ENCODE results near the gene TNFRSF1B.

TNFRSF1B gene

DNA sequence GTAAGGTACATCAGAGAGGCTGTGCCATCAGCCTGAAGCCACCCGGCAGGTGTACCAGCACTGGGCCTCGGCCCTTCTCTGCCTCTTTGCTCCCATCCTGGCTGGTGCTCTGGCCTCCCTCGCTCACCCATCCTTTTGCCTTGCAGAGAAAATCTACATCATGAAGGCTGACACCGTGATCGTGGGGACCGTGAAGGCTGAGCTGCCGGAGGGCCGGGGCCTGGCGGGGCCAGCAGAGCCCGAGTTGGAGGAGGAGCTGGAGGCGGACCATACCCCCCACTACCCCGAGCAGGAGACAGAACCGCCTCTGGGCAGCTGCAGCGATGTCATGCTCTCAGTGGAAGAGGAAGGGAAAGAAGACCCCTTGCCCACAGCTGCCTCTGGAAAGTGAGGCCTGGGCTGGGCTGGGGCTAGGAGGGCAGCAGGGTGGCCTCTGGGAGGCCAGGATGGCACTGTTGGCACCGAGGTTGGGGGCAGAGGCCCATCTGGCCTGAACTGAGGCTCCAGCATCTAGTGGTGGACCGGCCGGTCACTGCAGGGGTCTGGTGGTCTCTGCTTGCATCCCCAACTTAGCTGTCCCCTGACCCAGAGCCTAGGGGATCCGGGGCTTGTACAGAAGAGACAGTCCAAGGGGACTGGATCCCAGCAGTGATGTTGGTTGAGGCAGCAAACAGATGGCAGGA is 24.5 kb upstream of the TNFRSF1B start:
- no peak overlapping the region for H3K4me3 ChIP-seq (ENCODE audit: insufficient read depth, low read depth, low read length, poor library complexity, severe bottlenecking)
- no peak overlapping the region for H3K27ac ChIP-seq (ENCODE audit: insufficient read depth, low read length, poor library complexity, severe bottlenecking)
- peaks cover 33% of the 10 kb centered on the region for H3K4me1 ChIP-seq (ENCODE audit: control insufficient read depth, insufficient read depth, low read length, poor library complexity, severe bottlenecking)
- DNase-seq = no peak
- H3K27me3 ChIP-seq (replicated peaks; ENCODE audit: control insufficient read depth, insufficient read depth, low read length, poor library complexity, severe bottlenecking) = no peaks in the 10 kb centered on the region
- H3K9me3 ChIP-seq (ENCODE audit: control insufficient read depth, low read length) = no peaks in the 10 kb centered on the region
- no peaks in the 10 kb centered on the region for H3K36me3 ChIP-seq (ENCODE audit: control insufficient read depth, insufficient read depth, low read length)

DNA sequence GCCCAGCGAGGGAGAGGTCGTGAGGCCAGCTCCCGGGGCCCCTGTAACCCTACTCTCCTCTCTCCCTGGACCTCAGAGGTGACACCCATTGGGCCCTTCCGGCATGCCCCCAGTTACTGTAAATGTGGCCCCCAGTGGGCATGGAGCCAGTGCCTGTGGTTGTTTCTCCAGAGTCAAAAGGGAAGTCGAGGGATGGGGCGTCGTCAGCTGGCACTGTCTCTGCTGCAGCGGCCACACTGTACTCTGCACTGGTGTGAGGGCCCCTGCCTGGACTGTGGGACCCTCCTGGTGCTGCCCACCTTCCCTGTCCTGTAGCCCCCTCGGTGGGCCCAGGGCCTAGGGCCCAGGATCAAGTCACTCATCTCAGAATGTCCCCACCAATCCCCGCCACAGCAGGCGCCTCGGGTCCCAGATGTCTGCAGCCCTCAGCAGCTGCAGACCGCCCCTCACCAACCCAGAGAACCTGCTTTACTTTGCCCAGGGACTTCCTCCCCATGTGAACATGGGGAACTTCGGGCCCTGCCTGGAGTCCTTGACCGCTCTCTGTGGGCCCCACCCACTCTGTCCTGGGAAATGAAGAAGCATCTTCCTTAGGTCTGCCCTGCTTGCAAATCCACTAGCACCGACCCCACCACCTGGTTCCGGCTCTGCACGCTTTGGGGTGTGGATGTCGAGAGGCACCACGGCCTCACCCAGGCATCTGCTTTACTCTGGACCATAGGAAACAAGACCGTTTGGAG is 23.7 kb upstream of the TNFRSF1B start:
- H3K27me3 ChIP-seq (replicated peaks; ENCODE audit: control insufficient read depth, insufficient read depth, low read length, poor library complexity, severe bottlenecking) = no peaks in the 10 kb centered on the region
- DNase-seq = no peak
- H3K4me1 ChIP-seq (ENCODE audit: control insufficient read depth, insufficient read depth, low read length, poor library complexity, severe bottlenecking) = peaks cover 40% of the 10 kb centered on the region
- H3K36me3 ChIP-seq (ENCODE audit: control insufficient read depth, insufficient read depth, low read length) = no peaks in the 10 kb centered on the region
- H3K4me3 ChIP-seq (ENCODE audit: insufficient read depth, low read depth, low read length, poor library complexity, severe bottlenecking) = peak overlapping the region; percentile 7
- no peak overlapping the region for H3K27ac ChIP-seq (ENCODE audit: insufficient read depth, low read length, poor library complexity, severe bottlenecking)
- H3K9me3 ChIP-seq (ENCODE audit: control insufficient read depth, low read length) = no peaks in the 10 kb centered on the region

DNA sequence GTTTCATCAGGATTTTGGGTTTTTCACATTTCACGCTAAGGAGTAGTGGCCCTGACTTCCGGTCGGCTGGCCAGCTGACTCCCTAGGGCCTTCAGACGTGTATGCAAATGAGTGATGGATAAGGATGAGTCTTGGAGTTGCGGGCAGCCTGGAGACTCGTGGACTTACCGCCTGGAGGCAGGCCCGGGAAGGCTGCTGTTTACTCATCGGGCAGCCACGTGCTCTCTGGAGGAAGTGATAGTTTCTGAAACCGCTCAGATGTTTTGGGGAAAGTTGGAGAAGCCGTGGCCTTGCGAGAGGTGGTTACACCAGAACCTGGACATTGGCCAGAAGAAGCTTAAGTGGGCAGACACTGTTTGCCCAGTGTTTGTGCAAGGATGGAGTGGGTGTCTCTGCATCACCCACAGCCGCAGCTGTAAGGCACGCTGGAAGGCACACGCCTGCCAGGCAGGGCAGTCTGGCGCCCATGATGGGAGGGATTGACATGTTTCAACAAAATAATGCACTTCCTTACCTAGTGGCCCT is 23.1 kb upstream of the TNFRSF1B start:
- H3K9me3 ChIP-seq (ENCODE audit: control insufficient read depth, low read length) = no peaks in the 10 kb centered on the region
- H3K27ac ChIP-seq (ENCODE audit: insufficient read depth, low read length, poor library complexity, severe bottlenecking) = no peak overlapping the region
- peak in 1 of 3 donors; percentile 19 for DNase-seq
- peak overlapping the region; percentile 7 for H3K4me3 ChIP-seq (ENCODE audit: insufficient read depth, low read depth, low read length, poor library complexity, severe bottlenecking)
- peaks cover 47% of the 10 kb centered on the region for H3K4me1 ChIP-seq (ENCODE audit: control insufficient read depth, insufficient read depth, low read length, poor library complexity, severe bottlenecking)
- no peaks in the 10 kb centered on the region for H3K27me3 ChIP-seq (replicated peaks; ENCODE audit: control insufficient read depth, insufficient read depth, low read length, poor library complexity, severe bottlenecking)
- no peaks in the 10 kb centered on the region for H3K36me3 ChIP-seq (ENCODE audit: control insufficient read depth, insufficient read depth, low read length)

DNA sequence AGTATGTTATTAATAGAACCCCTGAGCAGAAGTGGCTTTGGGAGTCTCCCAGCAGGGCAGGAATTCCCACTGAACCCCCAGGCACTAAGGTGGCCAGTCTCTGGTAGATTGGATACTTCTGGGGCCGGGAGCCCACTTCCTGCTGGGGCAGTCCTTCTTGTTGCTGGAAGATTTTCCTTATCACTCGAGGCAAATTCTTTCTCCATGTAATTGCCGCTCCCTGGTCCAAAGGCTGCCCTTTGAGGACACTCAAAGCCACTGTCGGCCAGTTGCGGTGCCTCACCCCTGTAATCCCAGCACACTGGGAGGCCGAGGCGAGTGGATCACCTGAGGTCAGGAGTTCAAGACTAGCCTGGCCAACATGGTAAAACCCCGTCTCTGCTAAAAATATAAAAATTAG is 22.6 kb upstream of the TNFRSF1B start:
- DNase-seq = no peak
- Histone ChIP-seq H3K27ac (ENCODE audit: insufficient read depth, low read length, poor library complexity, severe bottlenecking) (no peak overlapping the region), H3K4me1 (ENCODE audit: control insufficient read depth, insufficient read depth, low read length, poor library complexity, severe bottlenecking) (peaks cover 52% of the 10 kb centered on the region), H3K27me3 (replicated peaks; ENCODE audit: control insufficient read depth, insufficient read depth, low read length, poor library complexity, severe bottlenecking) (no peaks in the 10 kb centered on the region), H3K9me3 (ENCODE audit: control insufficient read depth, low read length) (no peaks in the 10 kb centered on the region), H3K4me3 (ENCODE audit: insufficient read depth, low read depth, low read length, poor library complexity, severe bottlenecking) (no peak overlapping the region), H3K36me3 (ENCODE audit: control insufficient read depth, insufficient read depth, low read length) (no peaks in the 10 kb centered on the region)

DNA sequence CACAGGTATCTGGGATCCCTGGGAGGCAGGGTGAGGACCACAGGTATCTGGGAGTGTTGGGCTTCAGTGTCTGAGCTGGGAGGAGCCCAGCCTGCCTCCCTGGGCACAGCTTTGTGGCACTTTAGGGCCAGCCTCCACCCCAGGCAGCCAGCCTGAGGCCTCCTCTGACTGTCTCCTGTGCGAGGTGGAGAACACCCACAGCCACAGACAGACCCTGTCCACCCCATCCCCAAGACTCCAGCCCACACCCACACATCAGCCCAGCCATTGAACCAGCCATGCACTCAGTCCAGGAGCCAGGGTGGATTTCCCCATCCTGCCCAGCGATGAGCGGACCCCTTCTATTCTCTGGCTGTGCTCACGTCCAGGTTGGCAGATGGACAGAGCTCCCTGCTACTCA is 21.8 kb upstream of the TNFRSF1B start:
- DNase-seq = no peak
- peaks cover 59% of the 10 kb centered on the region for H3K4me1 ChIP-seq (ENCODE audit: control insufficient read depth, insufficient read depth, low read length, poor library complexity, severe bottlenecking)
- no peak overlapping the region for H3K4me3 ChIP-seq (ENCODE audit: insufficient read depth, low read depth, low read length, poor library complexity, severe bottlenecking)
- H3K27me3 ChIP-seq (replicated peaks; ENCODE audit: control insufficient read depth, insufficient read depth, low read length, poor library complexity, severe bottlenecking) = no peaks in the 10 kb centered on the region
- H3K36me3 ChIP-seq (ENCODE audit: control insufficient read depth, insufficient read depth, low read length) = no peaks in the 10 kb centered on the region
- H3K9me3 ChIP-seq (ENCODE audit: control insufficient read depth, low read length) = no peaks in the 10 kb centered on the region
- no peak overlapping the region for H3K27ac ChIP-seq (ENCODE audit: insufficient read depth, low read length, poor library complexity, severe bottlenecking)

DNA sequence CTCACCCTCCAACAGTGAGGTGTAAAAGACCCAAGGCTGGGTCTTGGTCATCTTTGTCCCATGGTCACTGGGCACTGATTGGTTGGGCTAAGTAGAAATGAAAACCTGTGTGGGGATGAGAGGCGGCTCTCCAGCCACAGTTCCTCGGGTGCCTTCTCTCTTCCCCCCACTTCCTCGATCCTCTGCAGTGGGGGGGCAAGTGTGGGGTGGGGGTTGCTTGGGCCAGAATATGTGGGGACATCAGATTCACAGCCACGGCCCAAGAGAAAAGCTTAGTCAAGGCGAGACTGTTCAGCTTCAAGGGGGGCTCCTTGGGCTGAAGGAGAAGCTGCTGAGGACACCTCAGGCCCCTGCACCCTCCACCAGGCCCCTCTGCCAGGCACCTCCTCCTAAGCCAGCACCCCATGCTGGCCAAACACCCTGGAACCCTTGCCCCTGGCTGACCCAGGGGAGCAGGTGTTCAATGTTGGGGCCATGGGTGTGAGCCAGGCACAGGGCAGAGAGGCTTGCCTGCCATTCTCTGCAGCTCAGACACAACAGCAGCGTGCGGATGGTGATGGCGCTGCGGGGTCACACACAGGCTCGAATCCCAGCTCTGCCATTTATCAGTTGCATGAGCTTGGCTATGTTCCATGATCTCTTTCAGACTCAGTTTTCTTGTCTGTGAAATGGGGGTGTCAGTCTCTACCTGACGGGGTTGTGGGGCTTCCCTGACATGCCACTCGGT is 21.0 kb upstream of the TNFRSF1B start:
- Histone ChIP-seq H3K9me3 (ENCODE audit: control insufficient read depth, low read length) (no peaks in the 10 kb centered on the region), H3K4me1 (ENCODE audit: control insufficient read depth, insufficient read depth, low read length, poor library complexity, severe bottlenecking) (peaks cover 67% of the 10 kb centered on the region), H3K36me3 (ENCODE audit: control insufficient read depth, insufficient read depth, low read length) (no peaks in the 10 kb centered on the region), H3K27ac (ENCODE audit: insufficient read depth, low read length, poor library complexity, severe bottlenecking) (no peak overlapping the region), H3K27me3 (replicated peaks; ENCODE audit: control insufficient read depth, insufficient read depth, low read length, poor library complexity, severe bottlenecking) (no peaks in the 10 kb centered on the region), H3K4me3 (ENCODE audit: insufficient read depth, low read depth, low read length, poor library complexity, severe bottlenecking) (no peak overlapping the region)
- DNase-seq = no peak

DNA sequence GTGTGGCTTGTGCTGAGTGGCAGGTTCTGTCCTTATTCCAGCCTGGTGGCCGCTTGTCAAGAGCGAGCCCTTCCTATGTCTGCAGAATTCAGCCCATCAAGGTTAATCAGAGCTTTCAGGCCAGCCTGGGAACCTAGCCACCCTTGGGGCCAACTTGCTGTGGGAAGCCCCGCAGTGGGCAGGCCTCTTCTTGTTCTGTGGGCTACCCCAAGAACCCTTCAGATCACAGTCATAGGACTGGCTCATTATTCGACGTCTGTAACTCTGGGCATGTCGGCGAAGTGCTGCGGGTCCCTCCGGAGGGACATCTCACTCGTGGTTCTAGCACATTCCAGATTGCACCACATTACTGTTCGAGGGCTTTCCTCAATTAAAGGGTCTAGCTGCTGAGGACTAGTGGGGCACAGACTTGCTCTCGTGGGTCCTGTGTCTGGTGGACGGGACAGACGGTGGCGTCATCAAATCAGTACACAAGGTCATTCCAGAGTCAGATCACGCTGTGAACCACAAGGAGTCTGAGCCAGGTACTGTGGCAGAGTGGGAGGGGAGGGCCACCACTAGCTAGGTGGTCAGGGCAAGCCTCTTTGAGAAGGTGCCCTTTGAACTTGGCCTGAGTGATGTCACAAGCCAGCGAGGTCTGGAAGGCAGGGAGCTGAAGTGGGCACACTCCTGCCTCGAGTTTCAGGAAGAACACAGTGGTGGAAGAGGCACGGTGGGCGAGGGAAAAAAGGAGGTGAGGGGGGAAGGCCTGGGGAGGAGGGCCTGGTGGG is 20.3 kb upstream of the TNFRSF1B start:
- Histone ChIP-seq H3K27me3 (replicated peaks; ENCODE audit: control insufficient read depth, insufficient read depth, low read length, poor library complexity, severe bottlenecking) (no peaks in the 10 kb centered on the region), H3K4me3 (ENCODE audit: insufficient read depth, low read depth, low read length, poor library complexity, severe bottlenecking) (no peak overlapping the region), H3K27ac (ENCODE audit: insufficient read depth, low read length, poor library complexity, severe bottlenecking) (peak overlapping the region; percentile 28), H3K4me1 (ENCODE audit: control insufficient read depth, insufficient read depth, low read length, poor library complexity, severe bottlenecking) (peaks cover 75% of the 10 kb centered on the region), H3K36me3 (ENCODE audit: control insufficient read depth, insufficient read depth, low read length) (no peaks in the 10 kb centered on the region), H3K9me3 (ENCODE audit: control insufficient read depth, low read length) (no peaks in the 10 kb centered on the region)
- DNase-seq = no peak

DNA sequence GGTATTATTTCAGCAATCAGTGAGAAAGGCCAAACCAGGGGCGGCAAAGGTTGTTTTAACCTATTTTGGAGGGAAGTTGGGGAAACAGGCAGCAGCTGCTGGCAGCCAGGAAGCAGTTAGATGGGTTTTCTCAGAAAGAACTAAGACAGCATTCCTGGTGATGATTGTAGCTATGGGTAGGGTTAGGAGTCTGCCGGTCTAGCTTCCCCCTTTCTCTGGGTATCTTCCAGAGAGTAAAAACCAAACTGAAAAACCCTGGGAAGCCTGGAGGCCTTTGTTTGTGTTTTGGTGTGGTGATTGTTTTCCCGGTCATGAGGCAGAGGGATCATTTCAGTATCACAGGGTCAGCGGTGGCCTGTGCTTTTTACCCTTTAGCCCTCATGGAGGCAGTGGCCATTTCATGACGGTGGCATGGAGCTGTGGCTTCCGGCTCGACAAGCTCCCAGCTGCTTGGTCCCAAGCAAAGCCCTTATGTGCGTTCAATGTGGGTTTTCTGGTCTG is 19.5 kb upstream of the TNFRSF1B start:
- no peak for DNase-seq
- Histone ChIP-seq H3K36me3 (ENCODE audit: control insufficient read depth, insufficient read depth, low read length) (no peaks in the 10 kb centered on the region), H3K4me3 (ENCODE audit: insufficient read depth, low read depth, low read length, poor library complexity, severe bottlenecking) (no peak overlapping the region), H3K4me1 (ENCODE audit: control insufficient read depth, insufficient read depth, low read length, poor library complexity, severe bottlenecking) (peaks cover 82% of the 10 kb centered on the region), H3K27me3 (replicated peaks; ENCODE audit: control insufficient read depth, insufficient read depth, low read length, poor library complexity, severe bottlenecking) (no peaks in the 10 kb centered on the region), H3K9me3 (ENCODE audit: control insufficient read depth, low read length) (no peaks in the 10 kb centered on the region), H3K27ac (ENCODE audit: insufficient read depth, low read length, poor library complexity, severe bottlenecking) (peak overlapping the region; percentile 28)

DNA sequence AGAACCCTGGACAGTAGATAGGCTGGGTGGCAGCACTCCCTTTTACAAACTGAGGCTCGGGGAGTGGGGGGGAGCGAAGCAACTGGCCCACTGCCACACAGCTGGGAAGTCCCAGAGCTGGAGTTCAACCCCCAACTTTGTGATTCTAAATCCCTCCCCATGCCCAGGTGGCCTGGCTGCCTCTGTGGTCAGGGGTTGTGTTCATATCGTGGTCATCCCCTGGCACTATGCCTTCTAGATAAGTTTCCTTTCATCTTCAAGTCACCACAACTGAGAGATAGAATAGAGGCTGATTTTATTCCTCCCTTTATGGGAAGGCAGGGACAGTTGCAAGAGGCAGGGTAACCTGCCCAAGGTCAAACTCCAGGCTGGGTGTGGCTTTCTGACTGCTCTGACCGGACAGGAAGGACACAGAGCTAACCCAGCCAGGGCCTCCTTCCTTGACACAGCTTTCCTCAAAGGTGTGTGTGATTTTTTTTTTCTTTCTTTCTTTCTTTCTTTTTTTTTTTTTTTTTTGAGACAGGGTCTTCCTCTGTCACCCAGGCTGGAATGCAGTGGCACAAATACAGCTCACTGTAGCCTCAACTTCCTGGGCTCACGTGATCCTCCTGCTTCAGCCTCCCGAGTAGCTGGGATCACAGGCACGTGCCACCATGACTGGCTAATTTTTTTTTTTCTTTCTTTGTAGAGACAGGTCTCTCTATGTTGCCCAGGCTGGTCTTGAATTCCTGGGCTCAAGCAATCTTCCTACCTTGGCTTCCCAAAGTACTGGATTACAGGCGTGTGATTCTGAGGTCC is 18.4 kb upstream of the TNFRSF1B start:
- Histone ChIP-seq H3K4me3 (ENCODE audit: insufficient read depth, low read depth, low read length, poor library complexity, severe bottlenecking) (no peak overlapping the region), H3K4me1 (ENCODE audit: control insufficient read depth, insufficient read depth, low read length, poor library complexity, severe bottlenecking) (peaks cover 84% of the 10 kb centered on the region), H3K9me3 (ENCODE audit: control insufficient read depth, low read length) (no peaks in the 10 kb centered on the region), H3K36me3 (ENCODE audit: control insufficient read depth, insufficient read depth, low read length) (no peaks in the 10 kb centered on the region), H3K27me3 (replicated peaks; ENCODE audit: control insufficient read depth, insufficient read depth, low read length, poor library complexity, severe bottlenecking) (no peaks in the 10 kb centered on the region), H3K27ac (ENCODE audit: insufficient read depth, low read length, poor library complexity, severe bottlenecking) (peak overlapping the region; percentile 2)
- DNase-seq = no peak

All from effector memory CD4-positive, alpha-beta T cell (primary cell).